ENCODE results near the gene FOCAD.

DNA sequence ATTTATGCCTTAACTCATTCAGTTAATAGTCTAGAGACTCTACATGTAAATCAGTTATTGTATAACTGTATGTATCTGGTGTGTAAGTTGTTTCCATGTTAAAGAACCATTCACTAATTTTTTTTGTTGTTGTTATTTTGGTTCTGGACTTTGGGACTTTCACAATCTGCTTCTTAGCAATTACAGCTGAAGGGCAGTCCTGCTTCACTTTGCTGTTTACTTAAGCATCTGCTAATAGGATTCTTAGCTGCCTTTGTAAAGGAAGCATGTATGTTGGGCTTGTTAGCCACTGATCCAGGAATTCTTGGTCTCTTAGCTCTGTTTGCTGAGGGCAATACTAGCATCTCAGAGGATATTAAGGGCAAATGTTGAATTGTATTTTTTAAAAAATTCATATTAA, 97.0 kb downstream of the FOCAD start:
- TF ChIP-seq EZH2 (IDR thresholded peaks at IDR 0.05), result no peak
- TF ChIP-seq, protein P1, sequence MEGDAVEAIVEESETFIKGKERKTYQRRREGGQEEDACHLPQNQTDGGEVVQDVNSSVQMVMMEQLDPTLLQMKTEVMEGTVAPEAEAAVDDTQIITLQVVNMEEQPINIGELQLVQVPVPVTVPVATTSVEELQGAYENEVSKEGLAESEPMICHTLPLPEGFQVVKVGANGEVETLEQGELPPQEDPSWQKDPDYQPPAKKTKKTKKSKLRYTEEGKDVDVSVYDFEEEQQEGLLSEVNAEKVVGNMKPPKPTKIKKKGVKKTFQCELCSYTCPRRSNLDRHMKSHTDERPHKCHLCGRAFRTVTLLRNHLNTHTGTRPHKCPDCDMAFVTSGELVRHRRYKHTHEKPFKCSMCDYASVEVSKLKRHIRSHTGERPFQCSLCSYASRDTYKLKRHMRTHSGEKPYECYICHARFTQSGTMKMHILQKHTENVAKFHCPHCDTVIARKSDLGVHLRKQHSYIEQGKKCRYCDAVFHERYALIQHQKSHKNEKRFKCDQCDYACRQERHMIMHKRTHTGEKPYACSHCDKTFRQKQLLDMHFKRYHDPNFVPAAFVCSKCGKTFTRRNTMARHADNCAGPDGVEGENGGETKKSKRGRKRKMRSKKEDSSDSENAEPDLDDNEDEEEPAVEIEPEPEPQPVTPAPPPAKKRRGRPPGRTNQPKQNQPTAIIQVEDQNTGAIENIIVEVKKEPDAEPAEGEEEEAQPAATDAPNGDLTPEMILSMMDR (IDR thresholded peaks at IDR 0.05), result no peak

Data from neural progenitor cell (in vitro differentiated cells).